Activated T-cell treated with anti-CD3 and anti-CD28 coated beads for 4 hours (primary cell): ENCODE results near the gene TCF7L2.
A peak's percentile ranks its signal among the peaks of the same experiment; 100 is the strongest.

Experiments used
- DNase-seq: peaks from one replicate; pipeline ENCODE4 v3.0.0-alpha.2; 2020

TCF7L2 gene

GRCh38 chr10:113001599-113002448 lies 51.8 kb downstream of the TCF7L2 start:
- no peak for DNase-seq

- DNase-seq, result no peak
Observed at GRCh38 chr10:113002449-113002777, 52.4 kb downstream of the TCF7L2 start.

DNA sequence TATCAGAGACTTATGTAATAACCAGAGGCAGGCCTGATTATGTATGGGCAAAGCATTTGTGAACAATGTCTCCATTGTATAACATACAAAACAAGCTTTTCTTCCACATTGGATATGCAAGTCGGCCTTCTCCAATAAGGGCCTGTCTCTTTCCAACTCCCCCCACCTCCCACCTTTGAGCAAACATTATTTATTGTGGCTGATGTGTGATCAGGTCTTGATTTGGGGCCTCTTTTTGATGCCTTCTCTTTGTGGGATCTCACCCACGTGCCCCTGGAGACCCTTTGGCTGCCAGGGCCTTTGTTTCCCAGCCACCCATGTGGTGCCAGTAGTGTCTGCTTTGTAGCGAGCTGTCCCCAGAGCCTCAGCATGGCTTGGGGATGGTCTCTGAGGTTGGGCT lies 53.0 kb downstream of the TCF7L2 start:
- no peak for DNase-seq

DNA sequence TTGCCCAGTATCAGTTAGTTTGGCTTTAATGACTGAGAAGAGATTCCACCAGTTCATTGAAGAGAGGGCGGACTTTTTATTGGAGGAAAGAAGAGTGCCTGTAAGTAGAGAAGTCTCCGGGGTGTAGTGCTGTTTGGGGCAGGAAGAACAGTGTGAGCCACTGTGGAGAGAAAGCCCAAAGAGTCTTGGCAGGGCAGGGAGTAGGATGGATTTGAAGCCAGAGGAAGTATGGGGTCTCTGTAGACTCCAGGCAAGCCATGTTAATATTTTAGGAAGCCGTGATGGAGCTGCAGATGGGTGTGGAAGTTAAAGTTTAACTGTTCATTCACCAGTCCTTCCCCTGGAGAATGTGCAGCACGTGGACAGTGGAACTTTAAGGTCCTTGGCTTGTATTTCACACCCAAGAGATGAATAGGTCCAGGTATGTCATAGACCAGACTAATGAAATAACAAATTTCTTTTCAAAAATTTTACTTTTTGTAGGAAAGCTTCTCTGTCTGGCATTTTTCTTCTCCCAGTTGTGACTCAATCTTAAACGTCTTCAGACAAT lies 54.1 kb downstream of the TCF7L2 start:
- DNase-seq, result no peak

- no peak for DNase-seq
Observed at GRCh38 chr10:113005380-113005779, 55.3 kb downstream of the TCF7L2 start.

DNA sequence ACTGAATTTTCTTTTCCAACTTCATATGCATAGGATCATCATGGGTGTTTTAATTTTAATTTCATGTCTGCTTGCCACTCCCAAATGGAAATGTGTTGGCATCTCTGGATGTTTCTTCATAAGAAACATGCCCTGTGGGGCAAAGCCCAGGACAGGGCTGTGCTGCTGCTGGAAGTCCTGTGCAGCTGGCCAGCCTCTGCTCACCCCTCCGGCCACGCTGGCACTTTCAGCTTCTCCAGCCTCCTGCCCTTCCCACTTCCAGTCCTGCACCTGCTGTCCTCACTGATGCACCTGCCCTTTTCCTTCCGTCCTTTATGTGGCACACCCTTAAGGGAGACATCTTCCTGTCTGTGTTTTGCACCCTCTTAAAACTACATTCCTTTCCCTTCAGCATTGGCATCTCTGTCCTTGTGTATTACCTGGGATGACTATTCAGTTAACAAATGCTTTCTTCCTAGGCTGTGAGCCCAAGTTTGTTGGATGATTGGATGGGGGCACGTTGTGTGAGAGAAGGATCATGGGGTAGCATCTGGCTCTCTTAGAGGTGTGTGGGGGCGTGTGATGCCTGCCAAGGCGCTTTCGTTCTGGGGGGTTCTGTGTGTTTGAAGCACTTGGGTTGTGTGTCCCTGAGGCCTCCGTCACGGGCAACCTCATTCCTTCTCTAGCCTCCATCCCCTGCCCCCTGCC lies 56.8 kb downstream of the TCF7L2 start:
- peak; percentile 12 for DNase-seq

DNA sequence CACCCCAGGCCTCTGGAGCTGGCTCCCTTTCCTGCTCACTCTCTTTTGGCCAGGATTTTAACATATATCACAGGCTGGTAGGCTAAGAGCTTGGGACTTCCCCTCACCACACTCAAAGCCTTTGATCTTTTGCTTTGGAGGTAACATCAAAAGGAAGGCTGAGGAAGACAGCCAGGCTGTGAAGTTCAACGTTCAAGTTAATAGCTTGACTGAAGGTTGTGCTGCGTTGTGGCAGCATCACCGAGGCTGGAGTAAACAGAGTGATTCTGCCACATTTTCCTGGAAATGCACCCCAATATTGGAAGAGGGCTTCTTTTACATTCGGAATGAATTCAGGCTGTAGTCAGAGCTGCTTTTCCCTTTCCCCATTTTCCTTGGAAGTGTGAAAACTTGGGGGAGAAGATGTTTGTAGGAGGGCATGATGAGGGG lies 57.3 kb downstream of the TCF7L2 start:
- DNase-seq, result peak; percentile 7

DNA sequence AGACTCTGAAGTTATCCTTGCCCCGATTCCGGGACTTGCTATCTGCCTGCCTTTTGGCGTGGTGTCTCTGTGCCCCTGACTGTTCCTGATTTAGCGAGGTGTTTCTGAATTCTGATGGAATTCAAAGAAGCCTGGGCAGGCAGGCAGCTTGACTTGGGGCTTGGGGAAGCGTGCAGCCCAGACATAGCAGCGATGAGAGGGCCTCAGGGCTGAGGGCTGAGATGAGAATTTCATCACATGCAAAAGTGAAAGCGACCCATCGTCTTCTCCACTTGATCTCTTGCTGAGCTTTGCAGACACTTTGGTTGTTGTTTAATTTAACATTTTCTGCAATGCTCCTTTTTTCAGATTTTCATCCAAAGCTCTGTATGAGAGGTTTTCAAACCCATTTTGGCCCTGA lies 57.8 kb downstream of the TCF7L2 start:
- no peak for DNase-seq

GRCh38 chr10:113011592-113012374 lies 61.7 kb downstream of the TCF7L2 start:
- no peak for DNase-seq

- no peak for DNase-seq
Observed at GRCh38 chr10:113015201-113015600, 65.2 kb downstream of the TCF7L2 start.

DNA sequence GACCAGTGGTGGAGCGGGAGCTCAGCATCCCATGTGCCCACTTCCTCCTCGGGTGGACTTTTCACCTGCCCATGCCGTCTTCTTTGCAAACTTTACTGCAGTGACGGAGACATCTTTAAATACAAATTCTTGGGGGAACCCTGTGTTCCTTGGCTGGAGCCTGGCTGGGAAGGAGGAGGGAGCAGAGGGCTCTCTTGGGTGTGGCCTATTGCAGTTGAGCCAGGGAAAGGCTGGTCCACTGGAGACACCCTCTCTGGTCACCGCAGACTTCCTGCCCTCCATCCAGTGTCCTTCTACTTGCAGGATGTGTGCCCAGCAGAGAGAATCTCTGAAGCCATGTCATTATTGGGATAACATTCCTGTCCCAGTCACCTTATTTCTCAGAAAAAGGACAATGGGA lies 67.3 kb downstream of the TCF7L2 start:
- no peak for DNase-seq

GRCh38 chr10:113018034-113018433 lies 68.0 kb downstream of the TCF7L2 start:
- no peak for DNase-seq

- no peak for DNase-seq
Observed at GRCh38 chr10:113019096-113019495, 69.0 kb downstream of the TCF7L2 start.

DNA sequence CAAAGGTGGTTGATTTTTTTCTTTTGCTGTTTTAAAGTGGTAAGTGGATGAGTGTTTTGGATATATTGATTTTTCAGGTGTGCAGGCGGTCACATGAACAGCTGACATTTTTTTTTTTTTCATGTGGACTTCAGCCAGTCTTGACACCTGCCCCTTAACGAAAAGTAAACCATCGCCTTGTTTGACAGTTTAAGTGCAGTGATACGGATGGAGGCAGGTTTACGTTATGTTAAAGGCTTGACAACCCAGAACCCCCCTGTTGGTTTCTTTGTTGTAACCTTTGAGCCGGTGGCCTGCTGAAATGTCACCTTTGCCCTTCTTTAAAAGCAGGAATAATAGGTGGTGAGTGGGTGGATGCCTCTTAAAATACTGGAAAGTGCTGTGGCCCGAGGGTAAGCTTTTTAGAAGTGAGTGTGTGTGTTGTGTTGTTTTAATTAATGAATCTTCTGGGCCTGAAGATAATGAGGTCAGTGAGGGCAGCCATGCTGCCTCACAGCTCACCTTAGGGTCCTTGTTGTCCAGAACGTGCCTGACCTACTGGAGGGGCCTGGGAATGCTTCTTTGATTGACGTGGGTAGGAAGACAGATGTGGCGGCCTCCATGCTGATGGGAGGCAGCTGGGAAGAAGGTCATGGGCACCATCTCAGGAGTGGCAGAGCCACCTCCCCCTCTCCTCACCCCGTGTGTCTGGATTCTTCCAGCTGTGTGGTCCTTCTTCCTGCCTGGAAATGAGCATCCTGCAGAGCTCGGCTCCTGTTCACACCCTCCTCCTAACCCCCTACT lies 69.8 kb downstream of the TCF7L2 start:
- no peak for DNase-seq

DNA sequence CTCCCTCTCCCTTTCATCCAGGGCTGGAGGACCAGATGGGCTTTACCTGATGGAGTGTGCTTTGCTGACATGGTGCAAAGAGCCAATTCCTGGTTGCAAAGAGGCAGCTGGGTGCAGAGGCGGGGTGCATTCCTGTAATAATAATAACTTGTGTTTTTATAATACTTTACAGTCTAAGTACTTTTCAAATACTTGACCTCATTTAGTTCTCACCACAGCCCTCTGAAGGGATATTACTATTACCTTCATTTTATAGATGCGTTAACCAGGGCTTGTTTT lies 70.4 kb downstream of the TCF7L2 start:
- DNase-seq, result no peak

GRCh38 chr10:113020838-113021237 lies 70.8 kb downstream of the TCF7L2 start:
- no peak for DNase-seq

- DNase-seq, result no peak
Observed at GRCh38 chr10:113021268-113022040, 71.4 kb downstream of the TCF7L2 start.

DNA sequence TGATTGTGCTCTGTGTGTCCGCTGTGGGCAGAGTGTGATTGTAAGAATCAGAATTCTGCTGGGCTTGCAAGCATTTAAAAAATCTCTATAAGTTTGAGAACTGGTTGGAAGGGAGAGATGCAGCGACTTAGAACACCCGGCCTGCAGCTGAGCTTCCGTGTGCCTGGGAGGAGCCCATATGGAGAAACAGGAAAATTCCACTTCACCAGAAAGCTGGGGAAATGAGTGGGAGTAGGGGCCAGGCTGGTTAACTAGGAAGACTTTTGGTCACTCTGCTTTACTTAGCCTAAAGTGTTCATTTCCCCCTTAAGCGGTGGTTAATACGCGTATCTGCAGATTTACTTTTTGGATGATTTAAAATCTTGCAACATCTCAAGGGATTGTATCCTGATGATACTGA lies 72.2 kb downstream of the TCF7L2 start:
- no peak for DNase-seq

DNA sequence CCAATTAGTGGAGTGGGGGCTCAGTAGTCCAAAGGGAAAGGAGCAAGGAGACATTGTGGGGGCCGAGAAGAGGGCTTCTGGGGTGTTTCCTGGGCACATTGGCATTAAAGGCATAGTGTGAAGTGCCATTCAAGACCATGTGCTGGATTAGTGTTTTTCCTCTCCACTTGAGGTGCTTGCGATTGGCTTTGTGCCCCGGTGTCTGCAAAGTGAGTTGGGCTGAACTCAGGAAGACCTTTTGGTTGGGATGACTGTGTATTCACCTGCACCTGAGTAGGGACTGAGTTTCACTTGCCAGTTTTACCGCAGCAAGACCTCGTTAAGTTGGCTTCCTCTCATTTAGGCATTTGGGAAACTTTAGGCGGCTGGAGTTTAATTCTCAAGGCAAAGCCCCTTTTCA lies 73.0 kb downstream of the TCF7L2 start:
- DNase-seq, result no peak

DNA sequence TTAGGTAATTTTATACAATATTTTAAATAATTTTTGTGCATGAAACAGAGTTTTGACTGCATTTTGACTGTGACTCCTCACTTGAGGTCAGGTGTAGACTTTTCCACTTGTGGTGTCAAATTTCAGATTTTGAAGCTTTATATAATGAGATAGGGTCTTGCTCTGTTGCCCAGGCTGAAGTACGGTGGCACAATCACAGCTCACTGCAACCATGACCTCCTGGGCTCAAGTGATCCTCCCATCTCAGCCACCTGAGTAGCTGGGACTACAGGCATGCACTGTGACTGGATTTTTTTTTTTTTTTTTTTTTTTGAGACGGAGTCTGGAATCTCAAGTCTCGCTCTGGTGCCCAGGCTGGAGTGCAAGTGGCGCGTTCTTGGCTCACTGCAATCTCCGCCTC lies 74.9 kb downstream of the TCF7L2 start:
- DNase-seq, result no peak

- DNase-seq, result no peak
Observed at GRCh38 chr10:113025487-113025886, 75.4 kb downstream of the TCF7L2 start.

DNA sequence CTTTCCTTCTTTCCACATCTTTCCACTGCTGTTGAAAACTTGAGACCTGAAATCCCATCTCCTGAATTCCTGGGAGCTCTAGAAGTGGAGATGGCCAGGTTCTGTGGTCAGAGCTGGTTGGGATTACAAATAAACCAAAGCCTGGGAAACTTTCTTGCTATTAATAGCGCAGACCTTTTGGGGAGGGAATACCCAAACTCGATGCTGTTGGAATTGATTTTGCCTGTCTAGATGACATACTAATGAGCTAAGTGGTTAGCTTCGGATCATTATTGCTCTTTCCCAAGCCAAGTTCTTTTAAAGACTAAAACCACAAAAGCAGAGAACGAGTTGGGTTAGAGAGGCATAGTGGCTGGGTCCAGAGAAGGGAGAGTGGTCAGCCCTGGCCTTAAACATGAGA lies 76.6 kb downstream of the TCF7L2 start:
- DNase-seq, result no peak
